ENCODE data around the gene GTF2E1.

- TF ChIP-seq JUND (IDR thresholded peaks at IDR 0.05) (no peak), CTCF (IDR thresholded peaks at IDR 0.05 in 2 of 3, conservative IDR thresholded peaks at IDR 0.05 in 1 of 3; ENCODE audit: borderline replicate concordance in 1 of 3, insufficient read depth in 1 of 3, low read depth in 2 of 3, low read length in 2 of 3) (no peak), FOSL1 (IDR thresholded peaks at IDR 0.05; ENCODE audit: low read depth) (no peak), EGR1 (IDR thresholded peaks at IDR 0.05; ENCODE audit: low read depth) (no peak), EZH2phosphoT487 (IDR thresholded peaks at IDR 0.05; ENCODE audit: borderline replicate concordance) (no peak), EZH2 (IDR thresholded peaks at IDR 0.05) (no peak), YY1 (IDR thresholded peaks at IDR 0.05; ENCODE audit: extremely low read depth, insufficient replicate concordance, low read depth, low read length) (no peak), POLR2A (IDR thresholded peaks at IDR 0.05; ENCODE audit: borderline replicate concordance, extremely low read depth, insufficient read depth, insufficient read length) (no peak), MAX (IDR thresholded peaks at IDR 0.05) (no peak), POLR2AphosphoS5 (IDR thresholded peaks at IDR 0.05; ENCODE audit: low read depth, low read length) (no peak), SIN3A (IDR thresholded peaks at IDR 0.05; ENCODE audit: low read depth) (no peak), ZFX (IDR thresholded peaks at IDR 0.05) (no peak)
These were observed 26.9 kb downstream of the GTF2E1 start for GRCh38 chr3:120769436-120769835.
